Measurements from ENCODE around the gene FAM13A. TPM values are rescaled to one million over a fixed set of nuclear protein-coding genes. Genes with fewer than 3 reads are reported as not detected.
"Not testable (repeated sequence)": the region's sequence is repeated elsewhere in the genome, so short reads cannot be mapped to it uniquely, and the experiment has no call there.

Gene FAM13A
- total and polyA plus RNA-seq, 2 donors (not counting 1 experiment from before 2014, with no cell fraction given) = 0.51 to 2.1 TPM

DNA sequence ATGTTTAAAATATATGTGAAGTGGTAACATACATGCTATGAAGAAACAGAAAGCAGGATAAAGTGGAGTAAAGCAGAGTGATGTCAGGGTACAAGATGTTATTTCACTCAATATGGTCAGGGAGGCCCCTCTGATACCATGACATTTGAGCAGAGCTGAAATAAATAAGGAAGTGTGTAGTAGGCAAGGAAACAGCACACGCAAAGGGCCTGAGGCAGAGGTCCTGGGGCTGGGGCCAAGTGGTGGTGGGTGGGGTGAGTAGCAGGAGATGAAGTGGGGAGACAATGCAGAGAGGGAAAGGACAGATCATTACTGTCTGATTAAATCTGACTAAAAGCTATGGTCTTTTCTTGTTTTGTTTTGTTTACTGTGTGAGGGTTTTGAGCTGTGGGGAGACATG is 61.1 kb downstream of the FAM13A start:
- Mint-ChIP-seq H3K27me3 (no peaks in the 10 kb centered on the region), H3K27ac (no peak overlapping the region), H3K4me3 (no peak overlapping the region), H3K9me3 (ENCODE audit: insufficient read depth) (no peaks in the 10 kb centered on the region), H3K4me1 (no peaks in the 10 kb centered on the region)
- no peak overlapping the region for H3K27ac ChIP-seq (ENCODE audit: low read length in 2 of 2)
- CTCF ChIA-PET = no interaction called here
- H3K27me3 ChIP-seq (replicated peaks in 1 of 4; ENCODE audit: control extremely low read depth in 1 of 4, control insufficient read depth in 3 of 4, insufficient read depth in 4 of 4, low read length in 3 of 4) = no peaks in the 10 kb centered on the region
- H3K4me2 ChIP-seq (replicated peaks; ENCODE audit: low read depth, low read length, poor library complexity, severe bottlenecking) = no peak overlapping the region
- POLR2A ChIA-PET = no interaction called here
- H3K36me3 ChIP-seq (replicated peaks in 1 of 2; ENCODE audit: control extremely low read depth in 1 of 2, control insufficient read depth in 1 of 2, extremely low read depth in 1 of 2, insufficient read depth in 2 of 2, low read length in 1 of 2) = no peaks in the 10 kb centered on the region
- no peaks in the 10 kb centered on the region for H3K4me1 ChIP-seq (ENCODE audit: control insufficient read depth in 2 of 2, insufficient read depth in 2 of 2, low read length in 2 of 2)
- H3K9me3 ChIP-seq (ENCODE audit: control extremely low read depth in 1 of 3, control insufficient read depth in 2 of 3, insufficient read depth in 1 of 3, low read length in 2 of 3) = no peaks in the 10 kb centered on the region
- H3K4me3 ChIP-seq (ENCODE audit: control extremely low read depth in 1 of 5, extremely low read depth in 1 of 5, insufficient read depth in 1 of 5, low read depth in 2 of 5, low read length in 4 of 5) = no peak overlapping the region
- WGBS (ENCODE audit: insufficient coverage) = 100% methylated on average over 1 of the region's 1 CpG
- no peak for ATAC-seq (ENCODE audit: low read depth)
- TF ChIP-seq EZH2 (IDR thresholded peaks at IDR 0.05; ENCODE audit: borderline replicate concordance, insufficient read depth, low read depth, low read length, poor library complexity, severe bottlenecking) (no peak), CTCF (IDR thresholded peaks at IDR 0.05) (no peak)
- intact Hi-C loops (cut with micrococcal nuclease) = no loop called here
- no peak for DNase-seq
- H3K9ac ChIP-seq (ENCODE audit: low read length) = no peak overlapping the region
- no peaks in the 10 kb centered on the region for H3K79me2 ChIP-seq (ENCODE audit: control insufficient read depth, insufficient read depth, low read length)
- no peaks in the 10 kb centered on the region for H4K20me1 ChIP-seq (ENCODE audit: control insufficient read depth, insufficient read depth, low read length, poor library complexity, severe bottlenecking)
- no peak overlapping the region for H2AFZ ChIP-seq (ENCODE audit: insufficient read depth, low read depth, low read length, poor library complexity, severe bottlenecking)

DNA sequence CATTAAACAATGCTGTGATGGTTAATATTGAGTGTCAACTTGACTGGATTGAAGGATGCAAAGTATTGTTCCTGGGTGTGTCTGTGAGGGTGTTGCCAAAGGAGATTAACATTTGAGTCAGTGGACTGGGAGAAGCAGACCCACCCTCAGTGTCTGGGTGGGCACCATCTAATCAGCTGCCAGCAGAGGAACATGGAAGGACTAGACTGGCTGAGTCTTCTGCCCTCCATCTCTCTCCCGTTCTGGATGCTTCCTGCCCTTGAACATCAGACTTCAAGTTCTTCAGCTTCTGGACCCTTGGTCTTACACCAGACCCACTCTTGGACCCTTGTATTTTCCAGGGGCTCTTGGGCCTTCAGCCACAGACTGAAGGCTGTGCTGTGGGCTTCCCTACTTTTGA is 61.7 kb downstream of the FAM13A start:
- H3K27me3 ChIP-seq (replicated peaks in 1 of 4; ENCODE audit: control extremely low read depth in 1 of 4, control insufficient read depth in 3 of 4, insufficient read depth in 4 of 4, low read length in 3 of 4); H3K9me3 ChIP-seq (ENCODE audit: control extremely low read depth in 1 of 3, control insufficient read depth in 2 of 3, insufficient read depth in 1 of 3, low read length in 2 of 3); CTCF ChIA-PET: not testable (repeated sequence)

More for the DNA sequence above, 61.7 kb downstream of the FAM13A start:
- H2AFZ ChIP-seq (ENCODE audit: insufficient read depth, low read depth, low read length, poor library complexity, severe bottlenecking); ATAC-seq (ENCODE audit: low read depth); H3K79me2 ChIP-seq (ENCODE audit: control insufficient read depth, insufficient read depth, low read length); H3K4me3 ChIP-seq (ENCODE audit: control extremely low read depth in 1 of 5, extremely low read depth in 1 of 5, insufficient read depth in 1 of 5, low read depth in 2 of 5, low read length in 4 of 5); H3K4me2 ChIP-seq (replicated peaks; ENCODE audit: low read depth, low read length, poor library complexity, severe bottlenecking); H3K27ac ChIP-seq (ENCODE audit: low read length in 2 of 2); DNase-seq; H4K20me1 ChIP-seq (ENCODE audit: control insufficient read depth, insufficient read depth, low read length, poor library complexity, severe bottlenecking); H3K27ac Mint-ChIP-seq; H3K4me3 Mint-ChIP-seq; H3K9ac ChIP-seq (ENCODE audit: low read length); POLR2A ChIA-PET; H3K27me3 Mint-ChIP-seq; intact Hi-C loops (cut with micrococcal nuclease); H3K4me1 ChIP-seq (ENCODE audit: control insufficient read depth in 2 of 2, insufficient read depth in 2 of 2, low read length in 2 of 2); H3K36me3 ChIP-seq (replicated peaks in 1 of 2; ENCODE audit: control extremely low read depth in 1 of 2, control insufficient read depth in 1 of 2, extremely low read depth in 1 of 2, insufficient read depth in 2 of 2, low read length in 1 of 2); H3K9me3 Mint-ChIP-seq (ENCODE audit: insufficient read depth); H3K4me1 Mint-ChIP-seq: not testable (repeated sequence)
- WGBS (ENCODE audit: insufficient coverage) = 95% methylated on average over 1 of the region's 1 CpG
